ENCODE measurements around the gene CTRB2.
"Not testable (repeated sequence)": the region's sequence is repeated elsewhere in the genome, so short reads cannot be mapped to it uniquely, and the experiment has no call there.

Gene CTRB2

GRCh38 chr16:75205438-75205837 lies 1.5 kb downstream of the CTRB2 start:
- DNase-seq (ENCODE audit: low read depth): not testable (repeated sequence)

GRCh38 chr16:75204905-75205304 lies 2.1 kb downstream of the CTRB2 start:
- DNase-seq (ENCODE audit: low read depth): not testable (repeated sequence)

DNA sequence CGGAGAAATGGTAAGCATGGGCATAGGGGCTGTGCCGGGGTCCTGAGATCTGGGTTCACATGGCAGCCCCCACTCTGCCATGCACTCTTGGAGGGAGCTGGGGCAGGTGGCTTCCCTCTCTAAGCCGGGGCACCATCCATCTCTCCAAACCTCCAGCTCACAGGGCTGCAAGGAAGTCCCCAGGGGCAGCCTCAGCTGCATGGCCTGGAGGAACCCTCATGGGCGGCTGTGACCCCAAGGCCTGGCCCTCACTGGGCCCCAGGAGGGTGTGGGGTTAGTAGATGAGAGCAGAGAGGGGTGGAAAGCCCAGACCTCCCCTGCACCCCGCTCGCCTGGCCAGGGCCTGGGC lies 2.6 kb downstream of the CTRB2 start:
- DNase-seq (ENCODE audit: low read depth): no peak

DNA sequence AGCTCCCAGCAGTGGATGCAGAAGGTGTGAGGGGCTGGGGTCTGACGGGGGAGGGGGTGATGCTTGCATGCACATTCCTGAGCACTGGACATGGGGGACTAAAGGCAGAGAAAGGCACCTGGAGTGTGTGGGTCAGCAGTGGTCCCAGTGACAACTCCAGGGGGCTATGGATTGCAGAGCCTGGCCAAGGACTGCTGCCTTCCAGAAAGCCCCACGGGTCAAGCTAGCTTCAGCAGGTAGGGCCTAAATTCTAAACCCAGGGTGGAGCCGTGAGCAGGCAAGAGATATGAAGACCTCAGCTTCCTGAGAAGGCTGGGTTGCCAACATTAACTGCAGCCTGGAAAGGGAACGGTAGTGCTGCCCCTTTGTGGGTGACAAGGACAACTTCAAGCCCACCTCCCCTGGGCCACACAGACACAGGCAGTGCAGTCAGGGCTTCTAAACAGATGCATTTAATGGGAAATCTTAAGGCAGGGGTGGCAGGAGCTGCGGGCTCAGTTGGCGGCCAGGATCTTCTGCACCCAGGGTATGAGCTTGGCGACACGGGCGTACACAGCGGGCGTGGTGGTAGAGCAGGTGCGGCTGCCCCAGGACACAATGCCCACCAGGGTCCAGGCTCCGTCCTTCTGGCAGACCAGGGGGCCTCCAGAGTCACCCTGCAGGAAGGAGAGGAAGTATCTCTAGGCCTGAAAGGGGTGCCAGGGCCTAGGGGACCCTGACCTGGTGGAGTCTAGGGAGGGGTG lies 3.1 kb downstream of the CTRB2 start:
- DNase-seq (ENCODE audit: low read depth): no peak

DNA sequence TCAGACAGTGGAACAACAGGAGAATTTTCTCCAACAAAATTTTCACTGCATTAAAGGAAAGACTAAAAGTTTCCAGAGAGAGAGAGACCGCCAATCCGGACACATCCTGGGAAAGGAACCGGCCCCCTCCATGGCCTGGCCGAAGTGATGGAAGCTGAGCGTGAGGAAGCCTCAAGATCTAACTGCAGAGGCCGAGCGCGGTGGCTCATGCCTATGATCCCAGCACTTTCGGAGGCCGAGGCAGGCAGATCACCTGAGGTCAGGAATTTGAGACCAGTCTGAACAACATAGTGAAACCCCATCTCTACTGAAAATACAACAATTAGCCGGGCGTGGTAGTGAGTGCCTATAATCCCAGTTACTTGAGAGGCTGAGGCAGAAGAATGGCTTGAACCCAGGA lies 3.9 kb downstream of the CTRB2 start:
- DNase-seq (ENCODE audit: low read depth): no peak

DNA sequence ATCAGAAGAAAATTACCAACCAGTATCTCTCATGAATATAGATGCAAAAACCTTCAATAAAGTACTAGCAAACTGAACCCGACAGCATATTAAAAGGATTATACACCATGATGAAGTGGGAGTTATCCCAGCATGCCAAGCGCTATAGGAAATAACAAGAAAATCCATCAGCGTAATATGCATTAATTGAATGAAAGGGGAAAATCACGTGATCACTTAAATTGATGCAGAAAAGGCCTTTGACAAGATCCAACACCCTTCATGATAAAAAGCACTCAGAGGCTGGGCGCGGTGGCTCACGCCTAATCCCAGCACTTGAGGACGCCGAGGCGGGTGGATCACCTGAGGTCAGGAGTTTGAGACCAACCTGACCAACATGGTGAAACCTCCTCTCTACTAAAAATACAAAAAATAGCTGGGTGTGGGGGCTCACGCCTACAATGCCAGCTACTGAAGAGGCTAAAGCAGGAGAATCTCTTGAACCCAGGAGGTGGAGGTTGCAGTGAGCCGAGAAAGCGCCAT lies 4.8 kb downstream of the CTRB2 start:
- no peak for DNase-seq (ENCODE audit: low read depth)

GRCh38 chr16:75198135-75198600 lies 8.8 kb downstream of the CTRB2 start:
- no peak for DNase-seq (ENCODE audit: low read depth)

DNA sequence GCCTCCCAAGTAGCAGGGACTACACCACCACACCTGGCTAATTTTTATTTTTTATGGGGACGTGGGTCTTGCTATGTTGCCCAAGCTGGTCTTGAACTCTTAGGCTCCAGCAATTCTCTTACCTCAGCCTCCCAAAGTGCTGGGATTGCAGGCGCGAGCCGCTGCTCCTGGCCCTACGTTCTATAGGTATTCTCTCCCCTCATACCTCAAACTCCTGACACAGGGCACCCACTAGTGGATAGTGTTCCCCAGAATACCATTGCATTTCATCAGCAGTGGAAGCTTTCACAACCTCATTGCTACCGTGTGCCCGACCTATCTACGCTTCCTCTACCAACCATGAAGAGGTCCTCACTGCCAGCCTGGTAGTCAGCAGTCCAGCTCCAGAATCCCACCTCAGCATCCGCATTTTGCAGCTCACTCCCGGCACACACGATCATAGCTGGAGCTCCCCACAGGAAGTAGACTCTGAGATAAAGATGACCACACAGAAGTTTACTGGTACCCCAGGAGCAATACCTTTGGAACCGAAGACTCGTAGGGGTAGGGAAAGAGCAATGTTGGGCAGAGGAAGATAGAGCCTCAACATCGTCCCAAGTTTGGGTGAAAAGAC lies 9.3 kb downstream of the CTRB2 start:
- no peak for DNase-seq (ENCODE audit: low read depth)

DNA sequence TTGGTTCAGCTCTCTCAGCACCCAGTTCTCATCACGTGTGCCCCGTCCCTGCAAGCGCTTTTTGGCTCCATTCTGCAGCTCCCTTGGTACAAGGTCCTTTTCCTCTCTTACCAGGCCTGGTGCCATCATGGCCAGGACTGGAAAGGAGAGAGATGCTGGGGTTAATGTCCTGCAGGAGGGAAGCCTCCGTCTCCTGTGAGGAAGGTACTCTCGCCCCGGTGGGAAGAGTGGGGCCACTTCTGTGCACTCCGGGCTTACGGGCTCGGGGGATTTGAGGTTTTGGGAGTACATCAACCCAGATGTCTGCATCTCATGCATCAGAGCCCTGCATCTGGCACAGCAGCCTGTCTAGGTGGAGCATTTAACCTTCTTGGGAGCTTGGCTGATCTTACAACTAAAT lies 10.1 kb downstream of the CTRB2 start:
- no peak for DNase-seq (ENCODE audit: low read depth)

DNA sequence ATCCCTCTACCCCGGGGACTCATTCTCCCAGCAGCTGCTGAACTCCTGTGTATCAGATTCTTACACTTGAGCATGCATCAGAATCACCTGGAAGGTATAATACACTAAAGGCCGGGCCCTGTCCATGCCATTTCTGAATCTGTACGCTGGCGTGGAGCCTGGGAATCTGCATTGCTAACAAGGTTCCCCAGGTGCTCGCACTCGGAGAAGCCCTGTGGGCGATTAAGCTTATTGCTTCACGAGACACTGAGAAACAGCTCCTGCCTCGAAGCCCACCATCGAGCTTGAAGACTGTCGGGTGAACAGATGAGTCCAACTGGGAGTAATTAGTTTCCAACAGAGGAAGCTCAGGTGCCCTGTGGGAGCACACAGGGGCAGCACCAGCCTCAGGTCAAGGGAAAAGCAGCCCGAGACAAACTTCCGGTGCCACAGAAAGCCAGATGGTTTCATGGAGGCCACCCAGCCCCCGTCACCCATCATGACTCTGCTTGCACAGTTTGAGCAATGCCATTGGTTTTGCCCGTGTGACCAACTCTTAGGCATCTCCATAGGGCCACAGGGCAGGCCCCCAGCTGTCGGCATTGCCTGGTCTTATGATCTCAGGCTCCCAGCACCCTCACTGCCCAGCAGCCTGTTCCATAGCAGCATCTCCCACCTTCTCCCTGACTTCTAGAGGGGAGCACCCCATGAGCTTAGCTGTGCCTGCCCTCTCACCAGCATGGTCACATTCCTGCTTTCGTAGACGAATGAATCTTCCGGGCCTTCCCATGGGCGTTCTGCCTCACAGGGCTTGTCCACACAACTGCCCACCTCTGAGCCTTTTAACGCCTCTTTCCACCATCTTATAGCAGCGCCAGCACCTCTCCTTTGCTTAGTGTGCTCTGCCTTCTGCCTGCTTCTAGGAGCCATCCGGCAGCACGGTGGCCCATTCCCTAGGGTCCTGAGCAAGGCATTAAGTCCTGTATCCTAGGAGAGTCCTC lies 10.9 kb downstream of the CTRB2 start:
- DNase-seq (ENCODE audit: low read depth): no peak

DNA sequence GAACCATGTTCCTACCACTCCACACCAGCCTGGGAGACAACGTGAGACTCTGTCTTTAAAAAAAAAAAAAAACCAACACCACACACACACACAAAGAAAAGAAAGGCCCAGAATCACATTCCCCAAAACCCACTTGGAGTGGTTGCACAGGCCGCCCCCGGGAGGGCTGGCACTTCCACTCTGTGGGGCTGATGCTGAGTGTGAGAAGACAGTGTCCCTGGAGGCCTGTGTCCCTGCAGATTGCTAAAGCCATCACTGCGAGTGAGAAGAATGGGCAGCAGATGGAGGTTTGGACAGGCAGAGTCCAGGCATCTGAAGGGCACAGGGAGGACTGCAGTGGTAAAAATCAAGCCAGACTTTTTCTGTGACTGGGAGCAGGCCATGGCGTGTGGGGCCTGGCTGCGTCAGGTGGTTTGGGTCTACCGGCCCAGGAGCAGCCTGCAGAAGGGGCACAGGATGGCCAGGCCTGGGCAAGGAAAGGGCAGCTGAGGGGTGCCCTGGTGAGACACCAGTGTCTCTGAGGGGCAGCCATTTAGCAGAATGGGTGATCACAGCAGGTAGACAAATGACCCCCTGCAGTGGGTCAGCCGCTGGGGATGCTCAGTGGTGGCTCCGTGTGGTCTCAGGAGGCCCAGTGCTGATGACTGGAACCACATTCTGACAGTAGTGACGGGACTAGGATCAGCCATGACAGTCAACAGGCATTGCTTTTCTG lies 13.1 kb downstream of the CTRB2 start:
- DNase-seq (ENCODE audit: low read depth): no peak

DNA sequence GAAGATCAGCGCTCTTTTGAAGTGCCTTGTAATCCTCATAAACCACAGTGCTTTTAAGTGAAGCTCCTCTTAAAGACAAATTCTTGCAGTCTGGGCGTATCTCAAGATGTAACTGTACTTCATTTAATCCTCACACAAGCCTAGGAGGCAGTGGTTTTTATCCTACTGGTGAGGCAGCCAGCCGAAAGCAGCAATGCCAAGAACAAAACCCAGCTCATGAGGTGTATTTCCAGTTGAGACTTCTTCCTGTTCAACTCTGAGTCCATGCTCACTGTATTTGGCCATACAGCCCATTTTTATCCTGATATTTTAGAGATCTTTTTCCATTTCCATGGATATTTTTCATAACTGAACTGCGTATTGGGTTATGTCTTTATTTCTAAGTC lies 13.7 kb downstream of the CTRB2 start:
- DNase-seq (ENCODE audit: low read depth): no peak

GRCh38 chr16:75192606-75193264 lies 14.2 kb downstream of the CTRB2 start:
- no peak for DNase-seq (ENCODE audit: low read depth)

DNA sequence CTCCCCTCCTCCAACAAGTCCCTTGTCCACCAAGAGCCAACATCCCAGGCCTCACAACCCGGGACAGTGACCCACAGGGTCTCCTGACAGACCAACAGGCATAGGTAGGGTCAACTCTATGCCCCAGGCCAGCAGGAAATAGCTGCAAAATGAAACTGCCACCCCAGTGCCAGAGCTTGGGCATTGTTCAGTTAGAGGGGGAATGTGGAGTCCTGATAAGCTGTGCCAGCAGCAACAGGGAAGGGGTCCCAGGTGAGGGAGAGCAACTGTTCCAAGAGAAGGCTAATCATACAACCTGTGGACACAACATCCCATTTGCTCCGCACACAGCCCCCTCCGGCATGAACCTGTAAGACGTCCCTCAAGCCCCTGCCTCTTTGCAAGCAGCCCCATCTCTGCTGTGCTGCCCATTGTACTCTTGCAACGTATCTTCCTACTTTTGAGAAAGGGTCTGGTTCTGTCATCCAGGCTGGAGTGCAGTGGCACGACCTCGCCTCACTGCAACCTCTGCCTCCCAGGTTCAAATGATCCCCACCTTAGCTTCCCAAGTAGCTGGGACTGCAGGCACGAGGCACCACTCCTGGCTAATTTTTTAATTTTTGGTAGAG lies 17.2 kb downstream of the CTRB2 start:
- no peak for DNase-seq (ENCODE audit: low read depth)

GRCh38 chr16:75188832-75189477 lies 18.0 kb downstream of the CTRB2 start:
- no peak for DNase-seq (ENCODE audit: low read depth)

DNA sequence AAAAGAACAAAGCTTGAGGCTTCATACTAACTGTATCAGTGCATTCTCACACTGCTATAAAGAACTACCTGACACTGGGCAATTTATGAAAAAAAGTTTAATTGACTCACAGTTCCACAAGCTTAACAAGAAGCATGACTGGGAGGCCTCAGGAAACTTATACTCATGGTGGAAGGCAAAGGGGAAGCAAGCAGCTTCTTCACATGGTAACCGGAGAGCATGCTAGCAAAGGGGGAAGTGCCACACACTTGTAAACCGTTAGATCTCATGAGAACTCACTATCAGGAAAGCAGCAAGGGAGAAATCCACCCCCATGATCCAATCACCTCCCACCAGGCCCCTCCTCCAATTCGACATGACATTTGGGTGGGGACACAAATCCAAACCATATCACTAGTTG lies 25.3 kb downstream of the CTRB2 start:
- DNase-seq (ENCODE audit: low read depth): no peak

DNA sequence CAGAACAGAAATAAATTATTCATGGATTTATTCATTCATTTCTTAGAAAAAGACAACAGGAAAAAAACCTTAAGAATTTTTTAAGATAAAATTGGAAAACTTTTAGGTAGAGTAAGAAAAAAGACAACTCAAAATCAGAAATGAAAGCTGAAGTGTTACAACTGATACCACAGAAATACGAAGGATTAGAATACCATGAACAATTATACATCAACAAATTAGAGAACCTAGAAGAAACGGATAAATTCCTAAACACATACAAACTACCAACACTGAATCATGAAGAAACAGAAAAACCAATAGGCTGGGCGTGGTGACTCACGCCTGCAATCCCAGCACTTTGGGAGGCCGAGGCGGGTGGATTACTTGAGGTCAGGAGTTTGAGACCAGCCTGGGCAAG lies 27.8 kb downstream of the CTRB2 start:
- DNase-seq (ENCODE audit: low read depth): no peak

DNA sequence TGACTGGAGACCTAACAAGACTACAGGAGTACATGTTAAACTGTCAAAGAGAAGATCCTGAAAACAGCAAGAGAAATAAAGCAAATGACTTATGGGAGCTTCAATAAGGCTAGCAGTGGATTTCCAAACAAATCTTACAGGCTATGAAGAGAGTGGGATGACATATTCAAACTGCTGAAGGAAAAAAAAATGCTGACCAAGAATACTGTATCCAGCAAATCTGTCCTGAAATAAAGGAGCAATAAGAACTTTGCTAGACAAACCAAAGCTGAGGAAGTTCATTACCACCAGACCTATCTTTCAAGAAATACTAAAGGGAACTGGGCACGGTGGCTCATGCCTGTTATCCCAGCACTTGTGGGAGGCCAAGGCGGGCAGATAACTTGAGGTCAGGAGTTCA lies 30.0 kb downstream of the CTRB2 start:
- DNase-seq (ENCODE audit: low read depth): no peak

DNA sequence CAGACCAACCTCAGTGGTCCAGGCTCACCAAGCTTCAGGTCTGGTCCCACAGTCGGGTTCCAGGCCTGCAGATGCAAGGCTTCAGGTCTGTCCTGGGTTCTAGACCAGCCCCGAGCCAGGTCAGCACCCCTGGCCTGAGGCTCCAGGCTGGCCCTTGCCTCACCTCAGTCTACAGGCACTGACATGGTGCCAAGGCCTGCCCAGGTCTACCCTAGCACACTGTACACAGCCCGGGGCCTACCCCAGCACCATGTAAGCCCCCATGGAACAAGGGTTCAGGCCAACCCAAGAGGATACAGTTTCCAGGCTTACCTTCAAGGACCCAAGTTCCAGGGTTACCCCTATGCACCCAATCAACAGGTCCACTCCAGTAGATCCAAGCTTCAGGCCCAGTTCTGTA lies 31.9 kb downstream of the CTRB2 start:
- no peak for DNase-seq (ENCODE audit: low read depth)

- no peak for DNase-seq (ENCODE audit: low read depth)
Measured at GRCh38 chr16:75172578-75172977, 34.4 kb downstream of the CTRB2 start.

Measured in stimulated activated CD4-positive, alpha-beta T cell treated with anti-CD3 and anti-CD28 coated beads, Interleukin-2, amount 100 ng/mL, for 4 hours (primary cell).